Hepatocyte (in vitro differentiated cells): ENCODE data around the gene SGMS1.

Experiments
- CTCF ChIP-seq: fragments of 200-600 bp; sonication (generic); IDR thresholded peaks from 2 replicates; pipeline ENCODE4 v1.5.1; 2016; ENCODE audit warnings: antibody characterized with exemption, mild to moderate bottlenecking; ENCODE audit not compliant: poor library complexity
- EZH2 ChIP-seq: fragments of 200-600 bp; sonication (generic); IDR thresholded peaks from 2 replicates; pipeline ENCODE4 v1.6.1; 2016; ENCODE audit warnings: antibody characterized with exemption, mild to moderate bottlenecking, borderline replicate concordance

GRCh38 chr10:50596897-50597296 is 26.9 kb downstream of the SGMS1 start:
- TF ChIP-seq CTCF (no peak), EZH2 (no peak)
